ENCODE measurements around the gene CHGA. TPM values are rescaled to one million over a fixed set of nuclear protein-coding genes. Genes with fewer than 3 reads are reported as not detected.

Gene CHGA
- total and polyA plus RNA-seq, 2 donors: 0.71 to 4.3 TPM

GRCh38 chr14:92927349-92928257, 4.7 kb downstream of the CHGA start:
- H3K27ac ChIP-seq (ENCODE audit: low read depth in 1 of 2, low read length in 1 of 2): no peak overlapping the region
- 70% methylated on average over 14 of the region's 14 CpGs for WGBS
- no peak overlapping the region for H3K4me3 ChIP-seq (ENCODE audit: low read length in 2 of 2)
- H3K27me3 ChIP-seq (ENCODE audit: control insufficient read depth in 2 of 2, insufficient read depth in 1 of 2, low read length in 1 of 2): peaks cover 9 to 20% of the 10 kb centered on the region in 2 donors
- H3K36me3 ChIP-seq (ENCODE audit: control insufficient read depth in 2 of 2, insufficient read depth in 2 of 2, low read length in 1 of 2): no peaks in the 10 kb centered on the region
- no peak for DNase-seq (ENCODE audit: low read depth in 6 of 9, low spot score in 9 of 9)
- no peaks in the 10 kb centered on the region for H3K9me3 ChIP-seq (ENCODE audit: control insufficient read depth in 2 of 2, insufficient read depth in 1 of 2, low read length in 1 of 2)
- no peaks in the 10 kb centered on the region for H3K4me1 ChIP-seq (ENCODE audit: control insufficient read depth in 2 of 2, insufficient read depth in 2 of 2, low read length in 2 of 2)

- Histone ChIP-seq H3K4me1 (ENCODE audit: control insufficient read depth in 2 of 2, insufficient read depth in 2 of 2, low read length in 2 of 2) (no peaks in the 10 kb centered on the region), H3K27me3 (ENCODE audit: control insufficient read depth in 2 of 2, insufficient read depth in 1 of 2, low read length in 1 of 2) (peaks cover 3 to 15% of the 10 kb centered on the region in 2 donors), H3K36me3 (ENCODE audit: control insufficient read depth in 2 of 2, insufficient read depth in 2 of 2, low read length in 1 of 2) (no peaks in the 10 kb centered on the region), H3K27ac (ENCODE audit: low read depth in 1 of 2, low read length in 1 of 2) (no peak overlapping the region), H3K4me3 (ENCODE audit: low read length in 2 of 2) (no peak overlapping the region), H3K9me3 (ENCODE audit: control insufficient read depth in 2 of 2, insufficient read depth in 1 of 2, low read length in 1 of 2) (no peaks in the 10 kb centered on the region)
- no peak for DNase-seq (ENCODE audit: low read depth in 6 of 9, low spot score in 9 of 9)
- 90% methylated on average over 3 of the region's 3 CpGs for WGBS
Observed at GRCh38 chr14:92928258-92928629, 5.3 kb downstream of the CHGA start.

GRCh38 chr14:92928961-92929688, 6.2 kb downstream of the CHGA start:
- Histone ChIP-seq H3K27me3 (ENCODE audit: control insufficient read depth in 2 of 2, insufficient read depth in 1 of 2, low read length in 1 of 2) (peaks cover 2 to 6% of the 10 kb centered on the region in 2 donors), H3K36me3 (ENCODE audit: control insufficient read depth in 2 of 2, insufficient read depth in 2 of 2, low read length in 1 of 2) (no peaks in the 10 kb centered on the region), H3K4me1 (ENCODE audit: control insufficient read depth in 2 of 2, insufficient read depth in 2 of 2, low read length in 2 of 2) (no peaks in the 10 kb centered on the region), H3K9me3 (ENCODE audit: control insufficient read depth in 2 of 2, insufficient read depth in 1 of 2, low read length in 1 of 2) (no peaks in the 10 kb centered on the region), H3K4me3 (ENCODE audit: low read length in 2 of 2) (no peak overlapping the region), H3K27ac (ENCODE audit: low read depth in 1 of 2, low read length in 1 of 2) (no peak overlapping the region)
- DNase-seq (ENCODE audit: low read depth in 6 of 9, low spot score in 9 of 9): no peak
- 89% methylated on average over 12 of the region's 12 CpGs for WGBS

GRCh38 chr14:92929689-92930608, 7.0 kb downstream of the CHGA start:
- H3K4me3 ChIP-seq (ENCODE audit: low read length in 2 of 2): no peak overlapping the region
- no peaks in the 10 kb centered on the region for H3K27me3 ChIP-seq (ENCODE audit: control insufficient read depth in 2 of 2, insufficient read depth in 1 of 2, low read length in 1 of 2)
- no peaks in the 10 kb centered on the region for H3K4me1 ChIP-seq (ENCODE audit: control insufficient read depth in 2 of 2, insufficient read depth in 2 of 2, low read length in 2 of 2)
- no peaks in the 10 kb centered on the region for H3K9me3 ChIP-seq (ENCODE audit: control insufficient read depth in 2 of 2, insufficient read depth in 1 of 2, low read length in 1 of 2)
- H3K36me3 ChIP-seq (ENCODE audit: control insufficient read depth in 2 of 2, insufficient read depth in 2 of 2, low read length in 1 of 2): no peaks in the 10 kb centered on the region
- H3K27ac ChIP-seq (ENCODE audit: low read depth in 1 of 2, low read length in 1 of 2): no peak overlapping the region
- no peak for DNase-seq (ENCODE audit: low read depth in 6 of 9, low spot score in 9 of 9)
- 92% methylated on average over 20 of the region's 20 CpGs for WGBS

- no peak for DNase-seq (ENCODE audit: low read depth in 6 of 9, low spot score in 9 of 9)
- Histone ChIP-seq H3K9me3 (ENCODE audit: control insufficient read depth in 2 of 2, insufficient read depth in 1 of 2, low read length in 1 of 2) (no peaks in the 10 kb centered on the region), H3K4me3 (ENCODE audit: low read length in 2 of 2) (no peak overlapping the region), H3K4me1 (ENCODE audit: control insufficient read depth in 2 of 2, insufficient read depth in 2 of 2, low read length in 2 of 2) (no peaks in the 10 kb centered on the region), H3K27me3 (ENCODE audit: control insufficient read depth in 2 of 2, insufficient read depth in 1 of 2, low read length in 1 of 2) (no peaks in the 10 kb centered on the region), H3K27ac (ENCODE audit: low read depth in 1 of 2, low read length in 1 of 2) (no peak overlapping the region), H3K36me3 (ENCODE audit: control insufficient read depth in 2 of 2, insufficient read depth in 2 of 2, low read length in 1 of 2) (no peaks in the 10 kb centered on the region)
- WGBS: 86% methylated on average over 8 of the region's 8 CpGs
Observed at GRCh38 chr14:92930737-92931602, 8.0 kb downstream of the CHGA start.

- Histone ChIP-seq H3K4me1 (ENCODE audit: control insufficient read depth in 2 of 2, insufficient read depth in 2 of 2, low read length in 2 of 2) (no peaks in the 10 kb centered on the region), H3K27ac (ENCODE audit: low read depth in 1 of 2, low read length in 1 of 2) (no peak overlapping the region), H3K27me3 (ENCODE audit: control insufficient read depth in 2 of 2, insufficient read depth in 1 of 2, low read length in 1 of 2) (no peaks in the 10 kb centered on the region), H3K36me3 (ENCODE audit: control insufficient read depth in 2 of 2, insufficient read depth in 2 of 2, low read length in 1 of 2) (no peaks in the 10 kb centered on the region), H3K9me3 (ENCODE audit: control insufficient read depth in 2 of 2, insufficient read depth in 1 of 2, low read length in 1 of 2) (no peaks in the 10 kb centered on the region), H3K4me3 (ENCODE audit: low read length in 2 of 2) (no peak overlapping the region)
- 95% methylated on average over 18 of the region's 18 CpGs for WGBS
- no peak for DNase-seq (ENCODE audit: low read depth in 6 of 9, low spot score in 9 of 9)
Observed at GRCh38 chr14:92931681-92932447, 8.9 kb downstream of the CHGA start.

- 93% methylated on average over 35 of the region's 35 CpGs for WGBS
- Histone ChIP-seq H3K27me3 (ENCODE audit: control insufficient read depth in 2 of 2, insufficient read depth in 1 of 2, low read length in 1 of 2) (no peaks in the 10 kb centered on the region), H3K27ac (ENCODE audit: low read depth in 1 of 2, low read length in 1 of 2) (no peak overlapping the region), H3K4me3 (ENCODE audit: low read length in 2 of 2) (no peak overlapping the region), H3K9me3 (ENCODE audit: control insufficient read depth in 2 of 2, insufficient read depth in 1 of 2, low read length in 1 of 2) (no peaks in the 10 kb centered on the region), H3K36me3 (ENCODE audit: control insufficient read depth in 2 of 2, insufficient read depth in 2 of 2, low read length in 1 of 2) (no peaks in the 10 kb centered on the region), H3K4me1 (ENCODE audit: control insufficient read depth in 2 of 2, insufficient read depth in 2 of 2, low read length in 2 of 2) (no peaks in the 10 kb centered on the region)
- no peak for DNase-seq (ENCODE audit: low read depth in 6 of 9, low spot score in 9 of 9)
Observed at GRCh38 chr14:92932448-92933395, 9.8 kb downstream of the CHGA start.

Measured in thymus (tissue), 11 donors.